HG03378 (cell line): ENCODE measurements around the gene EVA1C.
"Not testable (repeated sequence)": the region's sequence is repeated elsewhere in the genome, so short reads cannot be mapped to it uniquely, and the experiment has no call there.

Experiments
- ATAC-seq: cut with Tn5 transposase; IDR thresholded peaks from one replicate; pipeline ENCODE4 v1.9.1; 2021; ENCODE audit warnings: mild to moderate bottlenecking, moderate library complexity; ENCODE audit not compliant: unreplicated experiment

EVA1C gene

DNA sequence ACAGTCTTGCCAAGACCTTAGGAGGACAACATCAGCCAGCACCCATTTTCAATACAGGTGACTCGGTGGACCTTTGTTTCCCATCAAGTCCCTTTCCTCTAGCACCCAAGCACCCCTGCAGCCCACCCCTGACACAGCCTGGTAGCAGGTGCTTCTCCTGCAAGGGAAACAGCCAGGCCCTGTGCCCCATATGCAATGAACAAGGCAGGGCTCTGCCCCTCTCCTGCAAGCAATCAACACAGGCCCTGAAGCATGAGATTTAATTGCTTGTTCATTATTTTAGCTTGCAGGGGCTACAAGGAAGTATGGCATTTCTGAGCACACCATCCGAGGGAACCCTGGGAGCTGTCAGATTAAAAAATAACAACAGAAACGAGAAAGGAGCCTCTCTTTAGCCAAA lies 137.4 kb downstream of the EVA1C start:
- ATAC-seq, result no peak

DNA sequence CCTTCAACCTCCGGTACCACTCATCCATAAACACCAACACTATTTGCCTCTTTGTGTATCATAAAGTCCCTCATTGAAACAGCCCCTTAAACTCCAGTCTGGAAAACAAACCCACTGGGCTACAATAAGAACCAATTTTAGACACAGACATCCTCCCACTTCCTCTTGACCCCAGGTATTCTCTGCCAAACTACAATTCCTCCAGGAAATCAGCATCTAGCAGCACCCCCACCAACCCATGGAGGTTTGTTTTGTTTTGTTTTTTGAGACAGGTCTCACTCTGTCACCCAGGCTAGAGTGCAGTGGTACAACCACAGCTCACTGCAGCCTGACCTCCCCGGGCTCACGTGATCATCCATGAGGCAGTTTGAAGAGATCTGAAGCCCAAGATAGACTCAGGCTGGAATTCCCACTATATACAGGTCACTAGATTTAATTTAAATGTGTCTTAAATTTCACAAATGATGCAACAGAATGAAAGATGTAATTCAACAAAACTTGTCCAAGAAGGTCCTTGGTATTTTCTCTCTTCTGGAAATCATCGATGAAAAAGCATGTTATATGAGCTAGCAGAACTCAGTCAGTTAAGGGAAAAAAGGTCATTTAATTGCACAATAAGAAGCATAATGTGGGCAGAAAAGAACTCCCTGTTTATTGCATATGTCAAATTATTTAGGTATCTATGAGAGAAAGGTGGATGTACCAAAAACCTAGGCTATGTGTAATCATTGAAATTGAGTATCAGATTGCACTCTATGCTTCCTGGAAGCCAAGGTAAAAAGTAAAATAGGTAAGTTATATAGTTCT lies 142.5 kb downstream of the EVA1C start:
- ATAC-seq, result no peak

GRCh38 chr21:32558106-32558505 lies 145.6 kb downstream of the EVA1C start:
- no peak for ATAC-seq

DNA sequence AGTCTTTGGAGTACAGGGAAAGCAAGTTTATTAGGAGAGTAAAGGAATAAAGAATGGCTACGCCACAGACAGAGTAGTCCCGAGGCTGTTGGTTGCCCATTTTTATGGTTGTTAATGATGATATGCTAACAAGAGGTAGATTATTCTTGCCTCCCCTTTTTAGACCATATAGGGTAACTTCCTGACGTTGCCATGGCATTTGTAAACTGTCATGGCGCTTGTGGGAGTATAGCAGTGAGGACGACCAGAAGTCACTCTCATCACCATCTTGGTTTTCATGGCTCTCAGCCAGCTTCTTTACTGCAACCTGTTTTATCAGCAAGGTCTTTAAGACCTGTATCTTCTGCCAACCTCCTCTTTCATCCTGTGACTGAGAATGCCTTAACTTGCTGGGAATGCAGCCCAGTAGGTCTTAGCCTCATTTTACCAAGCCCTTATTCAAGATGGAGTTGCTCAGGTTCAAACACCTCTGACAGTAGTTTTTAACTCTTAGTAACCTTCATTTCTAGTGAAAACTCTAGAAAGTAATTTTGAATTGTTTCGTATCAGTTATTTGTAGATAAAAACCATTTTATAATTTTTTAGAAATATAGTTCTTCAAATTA lies 146.6 kb downstream of the EVA1C start:
- no peak for ATAC-seq

DNA sequence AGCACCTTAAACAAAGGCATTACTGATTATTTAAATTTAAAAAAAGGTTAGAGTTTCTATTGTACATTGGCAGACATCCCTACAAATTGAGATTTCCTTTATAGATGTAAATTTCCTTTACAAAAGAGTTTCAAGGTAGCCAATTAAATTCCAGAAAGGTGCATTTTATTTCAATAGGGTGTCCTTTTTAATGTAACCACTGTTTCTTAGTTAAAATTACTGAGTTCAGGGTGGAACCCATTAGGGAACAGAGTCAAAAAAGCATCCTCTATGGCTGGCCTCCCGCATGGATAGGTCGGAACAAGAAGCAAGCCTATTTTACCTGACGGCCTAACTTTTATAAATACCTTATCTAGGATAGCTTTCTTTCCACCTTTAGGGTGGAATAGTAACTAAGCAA lies 148.4 kb downstream of the EVA1C start:
- ATAC-seq, result no peak

- not testable (repeated sequence) for ATAC-seq
Observed at GRCh38 chr21:32561476-32561875, 149.0 kb downstream of the EVA1C start.

- ATAC-seq, result no peak
Observed at GRCh38 chr21:32562426-32562825, 149.9 kb downstream of the EVA1C start.

DNA sequence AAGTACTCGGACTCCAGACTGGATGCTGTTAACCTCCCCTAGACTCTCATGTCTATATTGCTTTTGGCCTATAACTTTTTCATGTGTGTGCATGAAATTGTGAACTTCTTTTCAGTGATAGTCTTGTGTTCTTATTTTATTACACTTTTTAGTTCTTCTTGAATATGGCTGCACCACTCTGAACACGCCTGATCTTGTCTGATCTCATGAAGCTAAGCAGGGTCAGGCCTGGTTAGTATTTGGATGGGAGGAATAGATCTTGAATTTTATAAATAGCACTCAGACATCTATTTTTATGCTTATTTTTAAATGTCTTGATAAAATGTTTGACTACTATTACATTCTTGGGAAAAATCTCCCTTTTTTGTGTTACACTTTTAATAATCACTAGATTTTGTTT lies 150.4 kb downstream of the EVA1C start:
- ATAC-seq, result no peak
